GM23338 (cell line): Measurements from ENCODE around the gene EPHA3.

Experiments used
- CREB1 ChIP-seq: fragments of 250-450 bp; sonication (Bioruptor Pico); IDR thresholded peaks from 2 replicates; pipeline ENCODE4 v1.5.0; 2020; ENCODE audit warnings: low read depth, mild to moderate bottlenecking, moderate library complexity
- CTCF ChIP-seq, 2 experiments: fragments of 200-600 bp in 1 of 2; sonication (generic) in 1 of 2; conservative IDR thresholded peaks; 2 replicates each; pipeline versions ENCODE4 v1.5.1 to v1.6.1; 2016 to 2017; ENCODE audit warnings: antibody characterized with exemption in 2 of 2, low read depth in 2 of 2, mild to moderate bottlenecking in 2 of 2, moderate library complexity in 1 of 2
- EZH2phosphoT487 ChIP-seq: fragments of 200-600 bp; sonication (generic); IDR thresholded peaks from one replicate; pipeline ENCODE4 v1.8.1; 2018; ENCODE audit warnings: antibody characterized with exemption; ENCODE audit not compliant: unreplicated experiment
- JUNB ChIP-seq: IDR thresholded peaks from one replicate; pipeline ENCODE4 v1.6.1; 2016; ENCODE audit warnings: antibody characterized with exemption; ENCODE audit not compliant: unreplicated experiment
- POLR2AphosphoS5 ChIP-seq: IDR thresholded peaks from 2 replicates; pipeline ENCODE4 v1.6.1; 2016; ENCODE audit warnings: antibody characterized with exemption, low read depth
- STAT1 ChIP-seq: IDR thresholded peaks from one replicate; pipeline ENCODE4 v1.6.1; 2016; ENCODE audit warnings: antibody characterized with exemption; ENCODE audit not compliant: unreplicated experiment
- ZNF114 ChIP-seq: fragments of 250-450 bp; sonication (Bioruptor Pico); IDR thresholded peaks from 2 replicates; pipeline ENCODE4 v1.5.0; 2020; ENCODE audit warnings: mild to moderate bottlenecking, moderate library complexity
- ZNF331 ChIP-seq: fragments of 250-450 bp; sonication (Bioruptor Pico); IDR thresholded peaks from 2 replicates; pipeline ENCODE4 v1.5.0; 2020; ENCODE audit warnings: low read depth, mild to moderate bottlenecking, moderate library complexity
- TF ChIP-seq, protein P1 (sequence below): IDR thresholded peaks from 2 replicates; pipeline ENCODE4 v1.6.1; 2016; ENCODE audit warnings: antibody characterized with exemption
- TF ChIP-seq, protein P2 (sequence below): IDR thresholded peaks from one replicate; pipeline ENCODE4 v1.6.1; 2018; ENCODE audit warnings: antibody characterized with exemption; ENCODE audit not compliant: unreplicated experiment

GRCh38 chr3:89364314-89364713 is 256.9 kb downstream of the EPHA3 start:
- TF ChIP-seq CTCF (conservative IDR thresholded peaks at IDR 0.05; ENCODE audit: low read depth in 2 of 2): no peak
- no peak for TF ChIP-seq POLR2AphosphoS5
- no peak for TF ChIP-seq STAT1
- no peak for TF ChIP-seq EZH2phosphoT487
- no peak for TF ChIP-seq CREB1 (CRISPR knock-in tag)
- TF ChIP-seq, protein P1, sequence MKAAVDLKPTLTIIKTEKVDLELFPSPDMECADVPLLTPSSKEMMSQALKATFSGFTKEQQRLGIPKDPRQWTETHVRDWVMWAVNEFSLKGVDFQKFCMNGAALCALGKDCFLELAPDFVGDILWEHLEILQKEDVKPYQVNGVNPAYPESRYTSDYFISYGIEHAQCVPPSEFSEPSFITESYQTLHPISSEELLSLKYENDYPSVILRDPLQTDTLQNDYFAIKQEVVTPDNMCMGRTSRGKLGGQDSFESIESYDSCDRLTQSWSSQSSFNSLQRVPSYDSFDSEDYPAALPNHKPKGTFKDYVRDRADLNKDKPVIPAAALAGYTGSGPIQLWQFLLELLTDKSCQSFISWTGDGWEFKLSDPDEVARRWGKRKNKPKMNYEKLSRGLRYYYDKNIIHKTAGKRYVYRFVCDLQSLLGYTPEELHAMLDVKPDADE: no peak
- no peak for TF ChIP-seq ZNF114 (CRISPR knock-in tag)
- TF ChIP-seq, protein P2, sequence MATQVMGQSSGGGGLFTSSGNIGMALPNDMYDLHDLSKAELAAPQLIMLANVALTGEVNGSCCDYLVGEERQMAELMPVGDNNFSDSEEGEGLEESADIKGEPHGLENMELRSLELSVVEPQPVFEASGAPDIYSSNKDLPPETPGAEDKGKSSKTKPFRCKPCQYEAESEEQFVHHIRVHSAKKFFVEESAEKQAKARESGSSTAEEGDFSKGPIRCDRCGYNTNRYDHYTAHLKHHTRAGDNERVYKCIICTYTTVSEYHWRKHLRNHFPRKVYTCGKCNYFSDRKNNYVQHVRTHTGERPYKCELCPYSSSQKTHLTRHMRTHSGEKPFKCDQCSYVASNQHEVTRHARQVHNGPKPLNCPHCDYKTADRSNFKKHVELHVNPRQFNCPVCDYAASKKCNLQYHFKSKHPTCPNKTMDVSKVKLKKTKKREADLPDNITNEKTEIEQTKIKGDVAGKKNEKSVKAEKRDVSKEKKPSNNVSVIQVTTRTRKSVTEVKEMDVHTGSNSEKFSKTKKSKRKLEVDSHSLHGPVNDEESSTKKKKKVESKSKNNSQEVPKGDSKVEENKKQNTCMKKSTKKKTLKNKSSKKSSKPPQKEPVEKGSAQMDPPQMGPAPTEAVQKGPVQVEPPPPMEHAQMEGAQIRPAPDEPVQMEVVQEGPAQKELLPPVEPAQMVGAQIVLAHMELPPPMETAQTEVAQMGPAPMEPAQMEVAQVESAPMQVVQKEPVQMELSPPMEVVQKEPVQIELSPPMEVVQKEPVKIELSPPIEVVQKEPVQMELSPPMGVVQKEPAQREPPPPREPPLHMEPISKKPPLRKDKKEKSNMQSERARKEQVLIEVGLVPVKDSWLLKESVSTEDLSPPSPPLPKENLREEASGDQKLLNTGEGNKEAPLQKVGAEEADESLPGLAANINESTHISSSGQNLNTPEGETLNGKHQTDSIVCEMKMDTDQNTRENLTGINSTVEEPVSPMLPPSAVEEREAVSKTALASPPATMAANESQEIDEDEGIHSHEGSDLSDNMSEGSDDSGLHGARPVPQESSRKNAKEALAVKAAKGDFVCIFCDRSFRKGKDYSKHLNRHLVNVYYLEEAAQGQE: no peak
- TF ChIP-seq JUNB: no peak
- no peak for TF ChIP-seq ZNF331 (CRISPR knock-in tag)
